ENCODE results near the gene ARHGAP6. TPM values are rescaled to one million over a fixed set of nuclear protein-coding genes. Genes with fewer than 3 reads are reported as not detected.

Gene ARHGAP6
- total and polyA plus RNA-seq, 2 of the 13 experiments (the other 11 are each of a cell fraction or from before 2014, with no cell fraction given): 0.11 TPM; not detected in 1

- no peak for TF ChIP-seq RERE (CRISPR knock-in tag; IDR thresholded peaks at IDR 0.05; ENCODE audit: low read depth)
These were observed 459.0 kb downstream of the ARHGAP6 start (continued) for GRCh38 chrX:11206716-11207115.

GRCh38 chrX:11205796-11206195 is 459.9 kb downstream of the ARHGAP6 start:
- ChIA-PET POLR2A (no interaction called here), CTCF (ENCODE audit: low intra/inter-chr PET ratio, low total read pairs) (no interaction called here)
- Histone ChIP-seq H3K4me3 (replicated peaks in 1 of 3; ENCODE audit: insufficient read depth in 1 of 3, low read depth in 2 of 3, low read length in 3 of 3) (no peak overlapping the region), H3K27me3 (ENCODE audit: control insufficient read depth in 1 of 2, insufficient read depth in 2 of 2, low read length in 2 of 2) (no peaks in the 10 kb centered on the region), H3K27ac (ENCODE audit: extremely low read length, insufficient read depth, low read length) (no peak overlapping the region), H3K9ac (ENCODE audit: insufficient read depth, low read depth, low read length) (no peak overlapping the region), H4K20me1 (ENCODE audit: insufficient read depth, low read length) (no peaks in the 10 kb centered on the region), H3K9me3 (ENCODE audit: low read length) (no peaks in the 10 kb centered on the region), H3K4me1 (ENCODE audit: insufficient read depth, low read length) (no peaks in the 10 kb centered on the region), H3K4me2 (ENCODE audit: low read depth, low read length) (no peak overlapping the region), H2AFZ (ENCODE audit: low read length) (no peak overlapping the region), H3K79me2 (ENCODE audit: insufficient read depth, low read length) (no peaks in the 10 kb centered on the region), H3K36me3 (replicated peaks in 1 of 2; ENCODE audit: control insufficient read depth in 1 of 2, insufficient read depth in 2 of 2, low read length in 2 of 2) (no peaks in the 10 kb centered on the region)
- BruUV-seq (replicated peaks): no TSS peak
- WGBS (ENCODE audit: low lambda C conversion rate): 11% methylated on average over 4 of the region's 4 CpGs
- ATAC-seq (no peak), FAIRE-seq (no peak), DNase-seq (ENCODE audit: low spot score) (no peak)
- in situ Hi-C loops (cut with HindIII; ENCODE audit: extremely low pct_ligation_motif_present, low pct_unique_long_range_greater_than_20kb) (no loop called here), intact Hi-C loops (cut with micrococcal nuclease; ENCODE audit: unreplicated experiment) (no loop called here)
- TF ChIP-seq MYNN (CRISPR knock-in tag; IDR thresholded peaks at IDR 0.05; ENCODE audit: low read depth): no peak
- no peak for TF ChIP-seq ZNF576 (CRISPR knock-in tag; IDR thresholded peaks at IDR 0.05)
- no peak for TF ChIP-seq NKX3-1 (CRISPR knock-in tag; IDR thresholded peaks at IDR 0.05)
- no peak for TF ChIP-seq ZFP37 (CRISPR knock-in tag; IDR thresholded peaks at IDR 0.05; ENCODE audit: borderline replicate concordance)
- no peak for TF ChIP-seq CERS6 (CRISPR knock-in tag; IDR thresholded peaks at IDR 0.05)
- peak; percentile 88 for TF ChIP-seq ATF7 (IDR thresholded peaks at IDR 0.05)
- no peak for TF ChIP-seq ATF7 (CRISPR knock-in tag; IDR thresholded peaks at IDR 0.05)
- TF ChIP-seq AHR (CRISPR knock-in tag; IDR thresholded peaks at IDR 0.05): no peak
- no peak for TF ChIP-seq ZNF788 (CRISPR knock-in tag; IDR thresholded peaks at IDR 0.05; ENCODE audit: borderline replicate concordance)
- peak; percentile 90 for TF ChIP-seq CREB1 (IDR thresholded peaks at IDR 0.05)
- TF ChIP-seq CREB1 (CRISPR knock-in tag; IDR thresholded peaks at IDR 0.05): no peak
- no peak for TF ChIP-seq SIN3A (IDR thresholded peaks at IDR 0.05; ENCODE audit: borderline replicate concordance, low read depth, low read length)
- TF ChIP-seq SSRP1 (CRISPR knock-in tag; IDR thresholded peaks at IDR 0.05): no peak
- TF ChIP-seq ZBTB4 (CRISPR knock-in tag; IDR thresholded peaks at IDR 0.05; ENCODE audit: borderline replicate concordance): no peak

All from HepG2 (cell line).